GM21825 (cell line): ENCODE data around the gene TM4SF18.
"Not testable (repeated sequence)": the region's sequence is repeated elsewhere in the genome, so short reads cannot be mapped to it uniquely, and the experiment has no call there.

Experiments used
- ATAC-seq: cut with Tn5 transposase; IDR thresholded peaks from one replicate; pipeline ENCODE4 v1.9.1; 2021; ENCODE audit warnings: mild to moderate bottlenecking, moderate library complexity; ENCODE audit not compliant: unreplicated experiment

TM4SF18 gene

DNA sequence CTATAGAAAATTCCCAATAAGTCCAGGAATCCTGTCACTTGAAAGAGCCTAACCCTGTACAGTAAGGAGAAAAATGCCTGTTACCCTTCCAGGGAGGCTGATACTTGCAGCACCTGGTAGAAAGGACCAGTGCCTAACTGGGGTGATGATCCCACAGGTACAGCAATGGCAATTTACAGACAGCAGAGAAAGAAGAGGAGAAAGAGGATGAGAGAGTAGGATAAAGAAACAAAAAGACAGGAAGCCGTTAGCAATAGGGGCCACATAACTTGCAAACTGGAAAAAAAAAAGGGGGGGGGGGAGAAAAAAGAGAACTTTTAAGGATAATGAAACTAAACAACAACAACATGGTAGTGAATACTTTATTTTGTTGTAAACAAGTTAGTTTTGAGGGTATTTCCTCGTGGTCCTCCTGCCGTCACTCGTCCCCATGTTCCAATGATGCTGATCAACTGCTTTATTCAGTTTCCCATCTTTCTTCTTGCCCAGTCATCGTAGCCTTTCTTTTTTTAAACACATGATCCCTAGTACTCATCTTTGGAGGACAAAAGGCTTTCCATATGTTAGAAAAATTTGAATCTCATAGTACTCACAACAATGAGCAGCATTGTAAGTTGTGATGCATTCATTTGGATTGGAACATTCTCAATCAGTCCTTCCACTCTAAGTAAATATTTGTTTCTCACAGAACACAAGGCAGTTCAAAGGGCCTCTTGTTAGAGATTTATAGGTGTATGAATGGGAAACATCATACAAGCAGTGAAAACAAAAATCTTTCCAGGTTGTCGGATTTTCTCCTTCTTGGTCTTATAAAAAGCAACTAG lies 35.5 kb upstream of the TM4SF18 start:
- no peak for ATAC-seq

DNA sequence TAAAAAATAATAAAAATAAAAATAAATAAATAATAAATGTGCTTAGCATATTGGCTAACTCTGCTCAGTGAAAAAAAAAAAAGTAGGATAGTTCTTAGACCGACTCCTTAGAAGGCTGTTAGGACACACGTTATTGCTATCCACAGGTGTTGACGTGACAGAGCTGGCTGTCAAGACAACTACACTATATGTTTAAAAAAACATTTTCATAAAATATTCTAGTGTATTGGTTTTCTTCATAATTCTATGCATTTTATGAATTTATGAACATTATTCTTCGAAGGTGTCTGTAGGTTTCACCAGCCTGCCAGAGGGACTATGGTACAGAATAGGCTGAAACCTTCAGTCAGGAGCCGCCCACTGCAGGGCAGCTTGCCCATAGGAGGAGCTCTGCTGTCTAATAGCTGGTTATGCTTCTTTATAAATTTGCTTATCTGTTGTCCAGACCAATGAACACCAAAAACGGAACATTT lies 34.8 kb upstream of the TM4SF18 start:
- ATAC-seq: no peak

DNA sequence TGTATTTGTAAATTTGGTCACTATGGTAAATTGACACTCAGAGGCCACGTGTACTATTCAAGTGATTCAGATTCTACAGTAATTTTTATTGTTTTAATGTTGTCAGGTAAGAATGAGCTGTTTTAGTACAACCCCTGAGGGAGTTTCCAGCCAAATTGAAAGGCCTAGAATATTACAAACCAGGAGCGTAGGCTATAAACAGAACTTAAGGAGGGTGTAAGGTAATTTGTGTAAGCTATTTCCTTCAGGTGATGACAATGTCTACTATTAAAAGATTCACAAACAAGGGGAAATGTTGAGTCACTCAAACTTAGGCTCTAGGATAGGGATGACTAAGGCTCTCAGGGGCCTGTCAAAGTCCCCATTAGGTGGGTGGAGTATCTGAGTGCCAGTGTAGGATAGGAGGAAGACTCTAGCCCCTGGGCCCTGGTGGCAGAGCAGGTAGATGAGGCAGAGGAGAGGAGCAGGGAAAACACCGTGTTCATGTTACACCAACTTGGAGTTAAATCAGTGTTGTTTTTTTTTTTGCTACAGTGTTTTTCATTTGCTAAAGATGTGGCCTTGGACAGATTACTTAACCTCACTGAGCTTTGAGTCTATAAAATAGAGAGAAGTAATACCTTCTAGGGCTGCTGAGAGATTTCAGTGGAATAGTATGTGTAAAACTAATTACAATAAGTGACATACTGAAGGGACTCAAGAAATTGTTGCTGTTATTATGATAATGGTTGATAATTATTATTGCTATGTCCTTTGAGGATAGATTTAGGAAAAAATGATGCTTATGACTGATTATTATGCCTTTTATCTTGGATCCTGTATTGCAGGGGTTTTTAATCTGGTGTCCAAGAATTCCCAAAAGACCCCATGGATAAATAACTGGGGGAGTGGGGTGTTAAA lies 33.8 kb upstream of the TM4SF18 start:
- no peak for ATAC-seq

DNA sequence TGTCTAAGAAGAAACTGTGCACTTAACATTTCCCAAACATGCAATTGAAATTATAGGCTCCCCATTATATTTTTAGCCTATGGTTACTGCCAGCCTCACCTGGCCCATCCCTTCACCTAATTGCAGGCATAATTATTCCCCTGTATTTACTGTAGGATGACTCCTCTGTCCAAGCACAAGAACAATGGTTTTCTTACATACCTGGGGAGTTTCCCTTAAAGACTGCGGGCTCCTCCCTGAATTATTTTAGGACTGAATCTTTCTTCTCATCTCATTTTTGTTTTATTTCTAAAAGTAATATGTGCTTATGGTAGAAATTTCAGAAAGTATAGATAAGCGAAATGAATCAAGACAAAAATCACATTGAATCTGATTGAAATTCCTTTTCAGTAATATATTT lies 32.6 kb upstream of the TM4SF18 start:
- ATAC-seq: no peak

DNA sequence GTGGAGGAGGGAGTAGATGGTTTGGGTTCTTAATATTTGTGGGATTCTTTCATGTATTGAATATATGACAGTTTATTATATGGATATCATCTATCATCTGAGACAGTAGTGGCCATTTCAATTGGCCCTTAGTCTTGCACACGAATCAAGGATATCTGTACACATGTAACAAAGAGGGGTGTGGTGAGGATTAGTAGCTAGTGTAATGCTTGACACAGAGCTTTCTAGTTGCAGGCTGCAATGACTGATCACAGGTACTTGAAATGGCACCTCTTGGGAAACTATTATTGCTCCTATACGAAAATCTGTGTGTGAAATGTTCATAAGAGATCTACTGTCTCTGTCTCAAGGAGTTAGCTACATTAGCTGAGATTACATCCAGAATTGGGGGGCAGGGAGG lies 31.2 kb upstream of the TM4SF18 start:
- ATAC-seq: no peak

DNA sequence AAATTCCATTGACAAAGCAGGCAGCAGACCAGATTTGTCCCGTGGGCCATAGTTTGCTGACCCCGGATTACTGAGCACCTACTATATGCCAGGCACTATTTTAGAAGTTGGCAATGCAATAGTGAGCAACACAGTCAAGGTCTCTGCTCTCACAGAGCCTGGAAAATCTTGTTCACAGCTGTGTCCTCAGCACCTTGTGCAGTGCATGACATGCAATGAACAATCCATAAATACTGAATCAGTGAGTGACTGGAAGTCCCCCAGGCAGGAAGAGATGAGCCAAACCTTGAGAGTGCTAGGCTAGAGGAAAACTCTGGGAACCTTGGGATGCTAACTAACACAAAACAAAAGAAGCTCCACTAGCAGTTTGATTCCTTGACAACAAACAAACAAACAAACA lies 29.6 kb upstream of the TM4SF18 start:
- no peak for ATAC-seq

DNA sequence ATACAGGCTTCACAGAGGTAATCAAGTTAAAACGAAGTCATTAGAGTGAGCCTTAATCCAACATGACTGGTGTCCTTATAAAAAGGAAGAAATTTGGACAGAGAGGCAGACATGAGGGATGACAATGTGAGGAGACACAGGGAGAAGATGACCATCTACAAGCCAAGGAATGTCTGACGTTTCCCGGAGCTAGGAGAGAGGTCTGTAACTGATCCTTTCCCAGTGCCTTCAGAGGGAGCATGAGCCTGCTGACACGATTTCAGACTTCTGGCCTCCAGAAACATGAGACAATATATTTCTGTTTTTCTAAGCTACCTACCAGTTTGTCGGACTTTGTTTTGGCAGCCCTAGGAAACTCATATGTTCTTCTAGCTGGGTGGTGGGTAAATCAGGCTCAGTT lies 28.9 kb upstream of the TM4SF18 start:
- no peak for ATAC-seq

DNA sequence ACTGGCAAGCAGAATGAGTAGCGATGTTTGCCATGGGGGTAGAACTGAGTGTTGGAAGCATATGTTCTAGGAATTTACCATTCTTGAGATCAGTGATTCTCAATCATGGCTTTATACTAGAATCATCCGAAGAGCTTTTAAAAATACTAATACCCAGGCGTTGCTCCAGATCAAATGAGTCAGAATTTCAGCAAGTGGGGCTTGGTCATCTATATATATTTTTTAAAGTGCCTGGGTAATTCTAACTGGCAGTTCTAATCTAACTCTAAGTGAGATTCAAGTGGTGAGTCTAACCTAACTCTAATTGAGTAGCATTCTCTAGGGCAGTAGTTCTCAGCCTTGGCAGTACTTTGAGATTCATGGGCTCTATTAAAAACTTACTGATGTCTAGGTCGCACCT lies 23.2 kb upstream of the TM4SF18 start:
- ATAC-seq: no peak

DNA sequence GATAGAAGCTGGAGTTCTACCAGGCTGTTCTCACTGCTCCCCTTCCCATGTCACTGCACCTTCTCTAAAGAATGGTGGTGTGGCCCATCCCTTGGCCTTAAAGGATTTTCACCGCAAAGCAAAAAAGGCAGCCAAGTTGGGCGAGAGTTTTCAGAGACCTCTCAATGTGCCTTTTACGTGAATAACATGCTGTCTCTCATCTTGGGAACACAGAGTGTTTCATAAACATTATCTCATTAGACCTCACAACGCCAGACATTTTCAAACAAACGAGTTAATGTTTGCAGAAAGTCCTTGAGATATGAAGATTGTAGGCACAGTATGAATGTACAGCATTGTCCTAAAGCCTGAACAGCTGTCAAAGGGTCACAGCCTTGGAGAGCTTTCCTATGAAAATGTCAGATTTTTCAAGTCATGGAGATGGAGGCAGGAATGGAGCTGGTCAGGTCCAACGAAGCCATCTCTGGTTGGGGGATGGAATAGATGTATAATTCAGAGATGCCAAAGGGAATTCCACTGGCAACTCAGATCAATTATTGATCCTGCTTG lies 22.7 kb upstream of the TM4SF18 start:
- no peak for ATAC-seq

DNA sequence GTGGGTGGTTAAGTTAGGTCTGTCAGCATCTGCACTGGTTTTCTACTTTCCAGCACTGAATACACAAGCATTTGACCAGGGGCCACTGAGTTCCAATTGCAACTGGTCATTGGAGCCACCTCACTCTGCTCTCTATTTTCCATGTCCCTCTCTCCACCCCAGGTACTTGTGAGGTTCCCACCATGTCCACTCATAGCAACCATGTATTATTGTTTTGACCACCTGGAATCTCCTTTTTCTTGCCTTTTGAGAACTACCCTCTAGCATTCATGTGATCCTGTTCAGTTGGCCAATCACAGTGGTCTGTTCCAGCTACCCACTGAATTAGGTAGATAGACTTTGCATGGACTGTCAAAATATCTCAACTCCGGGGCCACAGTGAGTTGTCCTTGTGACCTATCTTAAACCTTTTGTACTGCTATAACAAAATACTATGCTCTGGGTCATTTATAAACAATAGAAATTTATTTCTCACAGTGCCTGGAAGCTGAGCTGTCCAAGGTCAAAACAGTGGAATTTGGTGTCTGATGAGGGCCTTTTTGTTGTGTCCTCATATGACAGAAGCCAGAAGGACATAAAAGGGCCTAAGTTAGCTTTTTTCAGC lies 20.2 kb upstream of the TM4SF18 start:
- ATAC-seq: no peak

DNA sequence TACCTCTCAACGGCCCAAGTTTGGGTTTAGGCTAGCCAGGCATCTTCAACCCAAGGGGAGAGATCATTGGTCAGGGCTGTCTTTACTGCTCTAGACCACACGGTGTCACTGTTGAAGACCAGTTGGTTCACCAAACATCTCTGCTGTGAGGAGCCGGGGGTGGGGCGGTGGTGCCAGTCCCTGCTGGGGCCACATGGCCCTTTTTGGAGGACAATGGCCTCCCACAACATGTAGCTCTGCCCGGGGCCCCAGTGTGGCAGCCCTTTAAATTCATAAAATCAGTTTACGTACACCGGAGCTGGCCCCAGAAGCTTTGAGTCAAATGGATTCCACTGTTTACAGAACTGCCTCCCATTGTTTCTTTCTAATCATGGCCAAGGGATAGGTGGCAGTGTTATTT lies 19.1 kb upstream of the TM4SF18 start:
- ATAC-seq: peak; percentile 90

DNA sequence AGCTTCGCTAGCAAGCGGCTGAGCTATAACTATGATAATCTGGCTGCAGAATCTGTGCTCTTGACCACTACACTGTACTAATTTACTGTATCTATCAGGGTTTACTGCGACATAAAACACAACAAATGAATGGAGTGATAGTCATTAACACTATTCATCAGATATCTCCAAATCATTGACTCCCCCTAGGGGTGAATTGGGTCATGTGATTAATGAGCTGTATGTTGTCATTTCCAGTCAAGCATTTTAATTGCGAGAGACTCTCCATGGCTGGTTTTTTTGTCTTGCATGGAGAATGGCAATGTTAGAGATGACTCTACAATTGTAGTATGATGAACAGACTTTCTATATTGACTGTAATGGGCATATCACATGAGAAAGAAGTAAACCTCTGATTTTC lies 10.5 kb upstream of the TM4SF18 start:
- no peak for ATAC-seq

DNA sequence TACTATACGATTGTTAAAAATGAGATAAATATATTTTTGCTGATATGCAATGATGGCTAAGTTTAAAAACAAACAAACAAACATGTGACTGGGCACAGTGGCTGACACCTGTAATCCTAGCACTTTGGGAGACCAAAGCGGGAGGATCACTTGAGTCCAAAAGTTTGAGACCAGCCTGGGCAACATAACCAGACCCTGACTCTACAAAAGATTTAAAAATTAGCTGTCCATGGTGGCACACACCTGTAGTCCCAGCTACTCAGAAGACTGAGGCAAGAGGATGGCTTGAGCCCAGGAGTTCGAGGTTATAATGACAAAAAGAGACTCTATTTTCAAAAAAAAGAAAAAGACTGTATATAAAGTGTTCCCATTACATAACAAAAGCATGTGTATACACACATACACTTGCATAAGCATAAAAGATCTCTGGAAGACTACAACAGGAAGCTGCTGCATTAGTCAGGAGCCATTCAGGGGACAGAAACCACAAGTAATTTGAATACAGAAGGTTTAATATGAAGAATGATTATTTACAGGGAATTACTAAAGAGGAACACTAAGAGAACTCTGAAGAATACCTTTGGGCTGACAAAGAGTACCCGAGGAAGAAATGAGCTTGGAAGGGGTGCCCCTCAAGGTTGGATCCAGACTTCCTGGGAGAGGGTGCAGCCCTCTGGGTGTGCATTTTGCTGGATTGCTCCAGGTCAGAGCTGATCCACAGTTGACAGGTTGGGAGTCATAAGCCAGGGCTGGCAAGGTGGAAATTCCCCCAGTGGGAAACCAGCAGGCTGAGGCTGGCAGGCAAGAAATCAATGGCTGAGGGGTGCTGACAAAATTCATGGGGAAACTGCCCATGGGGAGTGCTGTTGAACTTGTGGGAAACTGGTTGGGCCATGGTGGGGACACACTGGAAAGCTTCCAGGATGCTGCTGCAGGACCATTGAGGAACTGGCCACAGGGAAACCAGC lies 9.3 kb upstream of the TM4SF18 start:
- no peak for ATAC-seq

DNA sequence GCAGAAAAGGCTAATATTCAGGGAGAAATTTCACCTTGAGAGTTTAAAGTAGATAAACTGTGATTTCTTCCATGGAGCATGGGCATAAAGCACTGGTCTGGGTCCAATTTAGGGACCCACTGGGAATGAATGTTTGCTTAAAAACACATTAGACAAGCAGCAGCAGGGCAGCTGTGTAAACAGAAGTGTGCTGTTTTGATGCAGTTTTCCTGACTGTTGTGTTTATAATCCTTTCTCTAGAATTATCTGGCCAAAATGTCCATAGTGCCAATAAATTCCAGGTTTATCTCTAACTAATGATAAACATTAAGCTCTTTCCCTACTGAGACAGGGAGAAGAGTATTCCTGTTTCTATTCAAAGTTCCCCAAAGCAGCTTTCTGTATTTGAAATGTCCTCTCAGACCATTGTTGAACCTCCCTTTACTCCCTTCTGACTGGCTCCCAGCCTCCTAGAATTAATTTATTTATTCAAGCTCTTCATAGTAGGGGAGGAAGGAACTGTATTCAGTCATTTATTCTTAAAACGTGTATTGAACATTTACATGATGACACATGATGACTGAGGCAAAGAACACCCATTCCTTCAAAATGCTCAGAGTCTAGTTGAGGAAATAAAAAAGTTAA lies 7.0 kb upstream of the TM4SF18 start:
- no peak for ATAC-seq

DNA sequence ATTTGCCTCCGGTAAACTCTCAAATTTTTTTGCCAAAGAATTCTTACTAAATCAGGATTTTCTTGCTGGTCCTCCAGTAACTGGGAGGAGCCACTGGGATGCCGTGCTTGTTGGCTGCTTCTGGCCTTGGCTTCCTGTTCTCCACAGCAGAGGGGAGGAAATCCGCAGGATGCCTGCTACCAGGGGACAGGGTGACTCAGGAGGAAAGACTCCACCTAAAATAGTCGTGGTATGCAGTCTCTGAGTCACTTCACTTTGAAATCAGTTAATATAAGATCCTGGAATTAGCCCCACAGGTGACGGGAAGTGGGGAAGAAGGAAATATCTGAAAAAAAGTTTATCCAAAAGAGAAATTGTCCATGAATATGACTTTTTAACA lies 6.5 kb upstream of the TM4SF18 start:
- ATAC-seq: no peak

DNA sequence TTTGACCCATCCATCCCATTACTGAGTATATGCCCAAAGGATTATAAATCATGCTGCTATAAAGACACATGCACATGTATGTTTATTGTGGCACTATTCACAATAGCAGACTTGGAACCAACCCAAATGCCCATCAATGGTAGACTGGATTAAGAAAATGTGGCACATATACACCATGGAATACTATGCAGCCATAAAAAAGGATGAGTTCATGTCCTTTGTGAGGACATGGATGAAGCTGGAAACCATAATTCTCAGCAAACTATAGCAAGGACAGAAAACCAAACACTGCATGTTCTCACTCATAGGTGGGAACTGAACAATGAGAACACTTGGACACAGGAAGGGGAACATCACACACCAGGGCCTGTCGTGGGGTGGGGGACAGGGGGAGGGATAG lies 4.0 kb upstream of the TM4SF18 start:
- not testable (repeated sequence) for ATAC-seq

DNA sequence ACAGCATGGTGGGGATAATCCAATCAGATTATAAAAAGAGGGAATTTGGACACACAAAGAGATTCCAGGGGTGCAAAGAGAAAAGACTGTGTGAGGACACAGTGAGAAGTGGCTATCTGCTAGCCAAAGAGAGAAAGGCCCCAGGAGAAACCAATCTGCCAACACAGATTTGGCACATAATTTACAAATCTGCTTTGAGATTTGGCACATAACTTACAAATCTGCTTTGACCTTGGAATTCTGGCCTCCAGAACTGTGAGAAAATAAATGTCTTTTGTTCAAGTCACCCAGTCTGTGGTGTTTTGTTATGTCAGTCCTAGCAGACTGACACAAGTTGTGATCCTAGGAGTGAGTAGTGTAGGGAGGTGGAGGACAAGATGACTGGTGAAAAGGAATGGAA lies 3.5 kb upstream of the TM4SF18 start:
- no peak for ATAC-seq

DNA sequence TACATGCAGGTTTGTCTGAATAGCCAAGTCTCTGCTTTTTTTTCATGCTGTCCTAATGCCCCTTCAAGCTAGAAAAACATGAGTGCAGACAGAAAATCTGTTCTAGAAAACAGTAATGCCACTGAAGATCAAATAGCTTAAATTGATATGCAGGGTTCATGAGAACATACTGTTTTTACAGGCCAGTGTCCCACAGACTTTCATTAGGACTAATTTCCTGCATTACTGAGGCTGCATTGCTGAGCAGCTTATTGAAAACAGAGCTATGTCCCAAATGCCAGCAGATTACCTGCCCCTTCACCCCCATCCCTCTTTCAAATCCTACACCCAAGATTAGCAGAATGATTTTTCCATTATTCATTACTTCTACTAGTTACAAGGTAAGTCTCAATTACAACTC lies 665 bp downstream of the TM4SF18 start:
- ATAC-seq: no peak

DNA sequence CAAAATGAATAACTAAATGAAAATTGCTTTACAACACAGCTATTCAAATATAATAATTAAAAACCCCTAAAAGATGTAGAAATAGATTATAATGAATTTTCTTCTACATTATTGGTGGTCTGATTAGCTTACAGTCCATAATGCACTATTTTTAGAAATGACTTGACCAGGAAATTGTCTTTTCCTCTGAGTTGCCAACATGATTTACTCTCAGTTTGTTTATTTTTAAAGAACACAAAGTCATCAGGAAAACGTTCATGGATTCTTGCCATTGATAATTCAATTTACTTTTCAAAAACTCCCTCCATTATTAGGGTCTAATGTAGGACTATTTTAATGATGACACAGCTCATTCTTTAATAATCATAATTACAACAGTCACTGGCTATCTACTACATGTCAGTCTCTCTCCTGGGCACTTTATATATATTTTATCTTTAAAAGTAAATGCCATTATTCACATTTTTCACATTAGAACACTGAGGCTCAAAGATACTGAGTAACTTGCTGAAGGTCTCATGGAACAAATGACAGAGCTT lies 1.1 kb downstream of the TM4SF18 start:
- ATAC-seq: no peak
